Epithelial cell of prostate (primary cell): ENCODE data around the gene NOL9.
"Not testable (repeated sequence)": the region's sequence is repeated elsewhere in the genome, so short reads cannot be mapped to it uniquely, and the experiment has no call there.

ENCODE experiments used
- DNase-seq: peaks from one replicate; pipeline ENCODE4 v3.0.0-alpha.2; 2011; ENCODE audit warnings: low read depth, low spot score
- H3K27ac ChIP-seq: fragments of 450-650 bp; 2 replicates; pipeline ENCODE4 v1.5.1; 2017; ENCODE audit warnings: mild to moderate bottlenecking

Gene NOL9

DNA sequence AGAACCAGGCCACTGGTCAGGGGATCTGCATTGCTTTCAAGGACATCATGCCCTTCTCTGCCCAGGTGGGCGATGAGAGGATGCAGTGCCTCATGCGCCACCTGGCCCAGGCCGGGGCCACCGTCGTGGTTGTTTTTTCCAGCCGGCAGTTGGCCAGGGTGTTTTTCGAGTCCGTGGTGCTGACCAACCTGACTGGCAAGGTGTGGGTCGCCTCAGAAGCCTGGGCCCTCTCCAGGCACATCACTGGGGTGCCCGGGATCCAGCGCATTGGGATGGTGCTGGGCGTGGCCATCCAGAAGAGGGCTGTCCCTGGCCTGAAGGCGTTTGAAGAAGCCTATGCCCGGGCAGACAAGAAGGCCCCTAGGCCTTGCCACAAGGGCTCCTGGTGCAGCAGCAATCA, 20.5 kb upstream of the NOL9 start:
- no peak for DNase-seq
- no peak overlapping the region for H3K27ac ChIP-seq

DNA sequence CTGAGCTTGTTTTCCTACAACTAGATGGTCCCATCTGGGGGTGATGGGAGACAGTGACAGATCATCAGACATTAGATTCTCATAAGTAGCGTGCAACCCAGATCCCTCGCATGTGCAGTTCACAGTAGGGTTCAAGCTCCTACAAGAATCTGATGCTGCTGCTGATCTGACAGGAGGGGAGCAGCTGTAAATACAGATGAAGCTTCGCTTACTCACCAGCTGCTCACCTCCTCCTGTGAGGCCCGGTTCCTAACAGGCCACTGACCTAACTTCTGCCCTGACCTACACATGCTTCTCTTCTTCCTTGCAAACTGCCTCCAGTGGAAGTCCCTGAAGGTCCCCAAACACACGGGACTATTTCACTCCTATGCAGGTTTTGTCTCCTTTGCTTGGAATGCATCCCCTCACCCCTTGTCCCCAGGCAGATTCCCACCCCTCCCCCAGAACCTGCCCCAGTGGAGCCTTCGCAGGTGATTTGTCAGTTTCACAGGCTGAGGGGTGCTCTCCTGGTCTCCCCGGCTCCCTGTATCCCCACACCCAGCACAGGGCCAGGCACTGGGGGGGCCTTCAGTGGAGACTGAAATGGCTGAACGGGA, 19.8 kb upstream of the NOL9 start:
- no peak overlapping the region for H3K27ac ChIP-seq
- DNase-seq: no peak

DNA sequence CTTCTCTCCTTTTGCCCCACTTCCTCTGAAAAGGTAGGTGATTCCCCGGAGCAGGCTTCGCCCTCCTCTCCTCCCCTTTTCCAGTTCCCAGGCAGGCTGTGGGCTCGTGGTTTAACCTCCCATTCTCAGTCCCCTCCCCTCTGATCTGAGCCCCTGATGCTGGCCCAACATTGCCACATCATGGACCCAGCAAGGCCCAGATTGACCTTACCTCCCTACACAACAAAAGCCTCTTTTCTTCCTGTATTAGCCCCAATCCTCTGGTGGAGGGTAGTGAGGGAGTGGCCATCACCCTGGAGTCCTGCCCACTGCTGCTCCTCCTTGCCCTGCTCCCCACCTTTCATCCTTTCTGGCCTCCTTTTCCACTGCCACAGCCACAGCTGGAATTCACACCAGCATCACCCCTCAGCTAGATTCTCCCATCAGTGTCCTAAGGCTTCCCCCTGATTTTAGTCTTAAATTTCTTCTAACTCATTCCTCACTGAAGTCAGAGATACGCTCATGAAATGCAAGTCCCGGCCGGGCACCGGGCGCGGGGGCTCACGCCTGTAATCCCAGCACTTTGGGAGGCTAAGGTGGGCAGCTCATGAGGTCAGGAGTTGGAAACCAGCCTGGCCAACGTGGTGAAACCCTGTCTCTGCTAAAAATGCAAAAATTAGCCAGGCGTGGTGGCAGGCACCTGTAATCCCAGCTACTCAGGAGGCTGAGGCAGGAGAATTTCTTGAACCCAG, 18.5 kb upstream of the NOL9 start:
- no peak overlapping the region for H3K27ac ChIP-seq
- DNase-seq: no peak

DNA sequence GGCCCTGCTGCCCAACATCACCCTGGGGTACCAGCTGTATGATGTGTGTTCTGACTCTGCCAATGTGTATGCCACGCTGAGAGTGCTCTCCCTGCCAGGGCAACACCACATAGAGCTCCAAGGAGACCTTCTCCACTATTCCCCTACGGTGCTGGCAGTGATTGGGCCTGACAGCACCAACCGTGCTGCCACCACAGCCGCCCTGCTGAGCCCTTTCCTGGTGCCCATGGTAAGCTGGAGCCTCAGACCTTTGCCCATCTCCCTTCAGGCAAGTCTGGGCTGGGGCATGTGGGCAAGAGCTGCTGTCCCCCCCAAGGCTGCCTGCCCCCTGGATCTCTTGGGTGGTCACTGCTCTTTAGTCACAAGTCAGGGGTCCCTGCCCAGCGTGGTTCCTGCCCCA, 16.7 kb upstream of the NOL9 start:
- no peak overlapping the region for H3K27ac ChIP-seq
- DNase-seq: no peak

DNA sequence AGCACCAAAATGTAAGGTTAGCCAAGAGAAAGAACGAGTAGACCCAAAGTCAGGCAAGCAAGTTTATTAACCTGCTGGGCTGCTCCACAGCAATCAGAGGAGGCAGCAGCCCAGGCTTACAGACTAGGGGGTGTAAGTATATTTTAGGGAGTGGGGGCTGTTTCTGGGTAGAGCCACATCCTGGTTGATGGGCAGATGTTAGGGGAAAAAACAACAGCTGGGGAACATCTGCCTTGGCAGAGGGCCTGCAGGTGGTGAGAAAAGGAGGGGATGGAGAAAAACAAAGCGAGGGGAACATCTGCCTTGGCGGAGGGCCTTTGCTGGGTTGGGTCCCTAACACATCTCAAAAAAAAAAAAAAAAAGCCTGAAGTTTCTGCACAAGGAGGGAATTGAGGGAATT, 15.8 kb upstream of the NOL9 start:
- H3K27ac ChIP-seq: no peak overlapping the region
- no peak for DNase-seq

DNA sequence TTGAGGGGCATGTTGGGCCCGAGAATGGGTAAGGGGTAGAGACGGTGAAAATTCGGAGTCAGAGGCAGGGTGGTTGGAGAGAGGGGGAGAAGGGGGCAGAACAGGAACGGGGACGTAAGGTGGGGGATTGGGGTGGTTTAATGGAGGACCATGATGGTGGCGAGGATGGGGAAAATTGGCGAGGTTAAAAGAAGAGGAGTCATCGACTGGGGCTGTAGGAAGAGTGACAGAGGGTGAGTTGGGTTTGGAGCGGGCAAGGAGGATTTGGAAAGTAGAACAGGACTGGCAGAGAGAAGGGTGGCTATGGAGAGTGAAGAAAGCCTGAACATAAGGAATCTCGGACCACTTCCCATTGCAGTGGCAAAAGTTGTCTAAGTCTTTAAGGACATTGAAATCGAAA, 14.7 kb upstream of the NOL9 start:
- H3K27ac ChIP-seq: no peak overlapping the region
- no peak for DNase-seq

DNA sequence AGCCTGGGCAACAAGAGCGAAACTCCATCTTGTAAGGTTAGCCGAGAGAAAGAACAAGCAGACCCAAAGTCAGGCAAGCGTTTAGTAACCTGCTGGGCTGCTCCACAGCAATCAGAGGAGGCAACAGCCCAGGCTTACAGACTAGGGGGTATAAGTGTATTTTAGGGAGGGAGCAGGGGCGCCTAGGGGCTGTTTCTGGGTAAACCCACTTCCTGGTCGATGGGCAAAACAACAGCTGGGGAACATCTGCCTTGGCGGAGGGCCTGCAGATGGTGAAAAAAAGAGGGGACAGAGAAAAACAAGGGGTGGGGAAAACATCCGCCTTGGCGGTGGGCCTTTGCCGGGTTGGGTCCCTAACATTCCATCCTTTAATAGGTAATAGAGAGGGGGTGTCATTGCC, 6.0 kb upstream of the NOL9 start:
- H3K27ac ChIP-seq: no peak overlapping the region
- no peak for DNase-seq

DNA sequence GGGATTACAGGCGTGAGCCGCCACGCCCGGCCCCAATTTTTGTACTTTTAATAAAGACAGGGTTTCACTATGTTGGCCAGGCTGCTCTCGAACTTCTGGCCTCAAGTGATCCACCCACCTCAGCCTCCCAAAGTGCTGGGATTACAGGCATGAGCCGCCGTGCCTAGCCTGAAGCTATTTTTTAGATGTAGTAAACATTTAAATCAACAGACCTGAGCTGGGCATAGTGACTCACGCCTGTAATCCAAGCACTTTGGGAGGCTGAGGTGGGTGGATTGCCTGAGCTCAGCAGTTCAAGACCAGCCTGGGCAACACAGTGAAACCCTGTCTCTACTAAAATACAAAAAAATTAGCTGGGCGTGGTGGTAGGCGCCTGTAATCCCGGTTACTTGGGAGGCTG, 4.8 kb upstream of the NOL9 start:
- H3K27ac ChIP-seq, DNase-seq: not testable (repeated sequence)

DNA sequence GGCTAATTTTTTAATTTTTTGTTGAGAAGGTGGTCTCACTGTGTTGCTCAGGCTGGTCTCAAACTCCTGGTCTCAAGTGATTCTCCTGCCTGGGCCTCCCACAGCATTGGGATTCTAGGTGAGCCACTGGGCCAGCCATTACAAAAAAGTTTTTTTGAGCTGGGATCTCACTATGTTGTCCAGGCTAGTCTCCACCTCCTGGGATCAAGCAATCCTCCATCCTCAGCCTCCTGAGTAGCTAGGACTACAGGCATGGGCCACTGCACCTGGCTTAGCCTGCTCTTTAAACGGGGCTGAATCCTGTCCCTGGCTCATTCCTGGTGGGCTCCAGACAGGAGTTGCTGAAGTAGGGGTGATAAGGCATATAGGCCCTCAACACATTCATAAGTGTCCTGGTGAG, 3.3 kb upstream of the NOL9 start:
- no peak for DNase-seq
- H3K27ac ChIP-seq: no peak overlapping the region

DNA sequence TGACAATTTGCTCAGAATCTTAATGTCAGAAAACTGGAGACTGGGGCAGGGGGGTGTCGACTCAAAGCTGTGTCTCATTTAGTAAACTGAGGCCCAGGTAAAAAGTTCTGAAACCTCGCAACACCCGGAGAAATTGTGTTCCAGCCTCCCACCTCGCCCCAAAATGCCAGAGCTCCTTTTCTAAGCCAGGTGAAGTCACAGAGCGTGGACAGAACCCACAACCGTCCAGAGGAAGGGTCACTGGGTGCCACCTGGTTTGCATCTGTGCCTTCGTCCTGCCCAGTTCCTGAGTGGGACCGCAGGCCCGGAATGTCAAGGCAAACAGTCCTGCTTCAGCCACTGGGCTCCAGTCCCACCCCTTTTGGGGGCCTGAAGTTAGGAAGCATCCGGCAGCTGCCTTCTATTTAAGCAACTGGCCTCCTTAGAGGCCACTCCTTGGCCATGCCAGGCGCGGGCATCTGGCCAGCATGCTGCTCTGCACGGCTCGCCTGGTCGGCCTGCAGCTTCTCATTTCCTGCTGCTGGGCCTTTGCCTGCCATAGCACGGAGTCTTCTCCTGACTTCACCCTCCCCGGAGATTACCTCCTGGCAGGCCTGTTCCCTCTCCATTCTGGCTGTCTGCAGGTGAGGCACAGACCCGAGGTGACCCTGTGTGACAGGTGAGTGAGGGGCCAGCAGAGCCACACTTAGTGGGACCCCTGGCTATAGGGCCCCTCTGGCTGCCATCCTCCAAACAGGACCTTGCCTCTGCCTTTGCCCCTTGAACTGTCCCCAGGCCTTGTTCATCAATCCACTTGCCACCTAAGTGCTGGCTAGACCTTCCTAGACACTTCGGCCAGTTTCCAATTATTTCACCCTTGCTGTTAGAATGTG, 830 bp upstream of the NOL9 start, which contains the start of gene TAS1R1:
TAS1R1 (plus strand) TSS at position 401 of the 872 bp plus-strand sequence; CDS start at position 468, 67 bp downstream.
- peak within 1 kb of the TSS; percentile 24 for H3K27ac ChIP-seq
- DNase-seq: no peak

DNA sequence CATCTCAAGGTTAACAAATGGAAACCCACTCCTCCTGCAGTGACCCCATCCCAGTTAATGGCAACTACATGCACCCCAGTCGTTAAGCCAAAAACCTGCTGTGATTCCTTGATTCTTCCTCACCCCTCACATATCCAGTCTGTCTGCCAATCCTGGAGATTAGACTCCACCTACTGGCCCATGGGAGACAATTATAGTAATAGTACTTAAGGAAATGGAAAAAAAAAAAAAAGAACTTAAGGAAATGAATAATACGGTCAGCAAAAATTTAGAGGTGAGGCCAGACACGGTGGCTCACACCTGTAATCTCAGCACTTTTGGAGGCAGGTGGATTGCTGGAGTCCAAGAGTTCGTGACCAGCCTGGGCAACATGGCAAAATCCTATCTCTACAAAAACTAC, 7.0 kb downstream of the NOL9 start:
- no peak for DNase-seq
- H3K27ac ChIP-seq: no peak overlapping the region

DNA sequence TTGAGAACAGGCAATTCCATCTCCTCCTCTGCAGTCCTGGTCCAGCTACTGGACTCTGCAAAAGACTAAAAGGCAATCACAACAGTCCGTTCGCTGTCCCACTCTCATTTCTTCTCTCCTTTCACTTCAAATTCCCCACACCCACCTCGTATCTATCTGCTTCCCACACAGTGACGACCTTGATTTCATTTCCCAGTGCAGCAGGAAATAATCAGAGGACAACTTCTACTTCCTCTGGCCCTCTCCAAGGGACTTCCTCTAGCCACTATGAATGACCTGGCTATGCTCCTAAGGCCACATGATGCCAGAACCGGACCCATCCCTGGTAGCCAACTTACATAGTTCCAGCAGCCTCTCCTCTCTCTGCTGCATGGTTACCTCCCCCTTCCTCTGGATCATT, 8.0 kb downstream of the NOL9 start:
- no peak for DNase-seq

DNA sequence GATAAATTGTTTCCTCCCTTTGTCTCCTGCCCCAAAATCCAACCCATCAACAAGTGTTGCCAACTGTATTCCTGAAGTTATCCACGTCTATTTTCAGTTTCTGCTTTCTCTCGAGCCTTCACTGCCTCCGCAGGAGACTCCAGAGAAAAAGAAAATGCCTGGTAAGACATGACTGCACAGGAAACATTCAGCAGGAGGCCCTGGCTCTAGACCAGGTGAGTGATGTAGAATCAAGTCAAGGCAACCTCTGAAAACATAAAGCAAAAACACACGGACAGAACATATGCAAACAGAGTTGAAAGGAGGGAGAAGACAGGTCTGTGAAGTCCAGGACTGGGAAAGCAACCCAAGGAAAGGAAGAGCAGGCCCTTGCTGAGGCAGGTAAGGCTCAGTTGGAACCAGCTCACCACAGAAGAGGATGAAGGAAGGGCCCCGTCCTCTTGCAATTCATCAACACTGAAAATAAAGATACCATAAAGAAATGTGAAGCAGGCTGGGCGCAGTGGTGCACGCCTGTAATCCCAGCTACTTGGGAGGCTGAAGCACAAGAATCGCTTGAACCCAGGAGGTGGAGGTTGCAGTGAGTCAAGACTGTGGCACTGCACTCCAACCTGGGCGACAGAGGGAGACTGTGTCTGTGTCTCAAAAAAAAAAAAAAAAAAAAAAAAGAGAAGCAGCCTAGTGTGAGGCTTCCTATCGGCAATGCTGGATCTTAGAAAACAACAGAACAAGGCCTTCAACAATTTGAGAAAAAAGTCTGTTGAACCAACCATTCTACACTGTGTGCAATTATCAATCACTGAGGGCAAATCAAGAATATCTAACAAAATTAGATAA, 8.8 kb downstream of the NOL9 start:
- DNase-seq: no peak
- peak overlapping the region; percentile 78 for H3K27ac ChIP-seq

More for the DNA sequence above, 8.0 kb downstream of the NOL9 start:
- peak overlapping the region; percentile 78 for H3K27ac ChIP-seq

DNA sequence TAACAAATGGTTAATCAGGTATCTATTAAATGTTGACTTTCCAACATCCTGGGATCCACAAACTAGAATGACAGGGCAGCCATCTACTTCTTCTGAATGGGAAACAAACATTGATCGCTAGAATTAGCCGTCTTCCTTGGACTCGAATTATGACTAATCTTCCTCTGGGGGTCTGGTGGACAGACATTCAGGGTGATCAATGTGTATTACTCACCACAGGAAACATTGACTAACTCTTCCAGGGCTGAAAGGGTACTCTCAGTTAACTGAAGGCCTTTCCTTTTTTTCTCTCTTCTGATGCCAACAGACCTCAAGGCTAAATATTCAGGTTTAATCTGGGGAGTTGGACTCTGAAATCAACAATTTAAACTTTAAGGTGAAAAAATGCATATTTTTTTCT, 9.5 kb downstream of the NOL9 start:
- DNase-seq: no peak
- peak overlapping the region; percentile 78 for H3K27ac ChIP-seq

DNA sequence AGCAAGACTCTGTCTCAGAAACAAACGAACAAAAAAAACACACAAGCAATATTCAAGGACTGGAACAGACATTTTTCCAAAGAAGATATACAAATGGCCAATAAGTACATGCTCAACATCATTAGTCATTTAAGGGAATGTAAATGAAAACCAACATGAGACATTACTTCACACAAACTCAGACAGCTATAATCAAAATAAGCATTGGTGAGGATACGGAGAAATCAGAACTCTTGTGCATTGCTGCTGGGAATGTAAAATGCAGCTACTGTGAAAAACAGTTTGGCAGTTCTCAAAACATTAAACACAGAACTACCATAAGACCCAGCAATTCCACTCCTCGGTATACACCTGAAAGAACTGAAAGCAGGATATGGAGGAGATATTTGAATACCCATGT, 15.4 kb downstream of the NOL9 start:
- no peak for DNase-seq

DNA sequence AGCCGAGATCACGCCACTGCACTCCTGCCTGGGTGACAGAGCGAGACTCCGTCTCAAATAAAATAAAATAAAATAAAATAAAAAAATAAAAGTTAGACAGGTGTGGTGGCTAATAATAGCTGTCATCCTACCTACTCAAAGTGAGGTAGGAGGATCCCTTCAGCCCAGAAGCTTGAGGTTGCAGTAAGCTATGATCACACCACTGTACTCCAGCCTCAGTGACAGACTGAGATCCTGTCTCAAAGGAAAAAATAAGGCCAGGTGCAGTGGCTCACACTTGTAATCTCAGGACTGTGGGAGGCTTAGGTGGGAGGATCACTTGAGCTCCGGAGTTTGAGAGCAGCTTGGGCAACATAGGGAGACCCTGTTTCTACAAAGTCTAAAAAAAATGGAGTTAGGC, 18.0 kb downstream of the NOL9 start:
- no peak overlapping the region for H3K27ac ChIP-seq
- no peak for DNase-seq

More for the DNA sequence above, 15.4 kb downstream of the NOL9 start:
- H3K27ac ChIP-seq: no peak overlapping the region

DNA sequence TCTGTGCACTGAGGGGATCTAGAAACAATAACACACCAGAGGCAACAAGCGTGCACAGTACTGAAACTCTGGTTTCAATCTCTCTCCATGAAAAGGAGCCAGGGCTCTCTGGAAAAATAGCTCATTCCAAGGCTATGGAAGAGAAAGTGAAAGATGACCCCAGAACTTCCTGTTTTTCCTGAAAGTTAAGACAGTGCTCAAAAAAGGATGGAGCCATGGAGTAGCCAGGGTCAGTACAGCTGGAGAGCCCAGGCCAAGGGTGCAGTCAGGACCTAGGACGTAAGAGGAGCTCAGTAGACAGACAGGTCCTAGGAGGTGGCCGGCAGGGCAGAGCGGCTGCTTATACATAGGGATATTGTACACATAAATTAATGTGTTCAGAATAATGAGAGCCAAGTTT, 19.1 kb downstream of the NOL9 start:
- no peak overlapping the region for H3K27ac ChIP-seq
- no peak for DNase-seq

DNA sequence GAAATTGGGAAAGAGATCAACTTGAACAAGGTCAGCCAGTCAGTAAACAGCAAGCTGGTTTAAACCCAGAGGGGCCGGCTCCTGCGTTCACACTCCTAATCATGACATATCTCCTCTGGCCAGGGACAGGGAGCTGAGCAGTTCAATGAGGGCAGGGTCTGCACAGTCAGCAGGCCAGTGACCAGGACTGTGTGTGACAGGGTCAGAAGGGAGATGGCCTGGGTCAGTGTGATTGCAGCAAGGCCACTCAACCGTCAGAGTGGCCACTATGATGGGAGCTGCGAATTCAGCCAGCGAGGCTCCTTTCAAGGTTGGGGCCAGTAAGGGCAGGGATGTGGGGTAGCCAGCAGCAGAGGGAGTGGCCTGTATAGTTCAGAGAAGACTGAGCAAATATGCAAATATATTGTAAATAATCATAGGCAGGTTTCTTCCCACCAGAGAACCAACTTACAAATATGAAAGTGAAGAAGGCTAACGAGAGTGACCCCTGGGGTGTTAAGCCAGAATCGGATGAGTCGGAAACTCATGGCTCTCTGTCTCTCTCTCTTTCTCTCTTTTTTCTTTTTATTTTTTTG, 20.0 kb downstream of the NOL9 start:
- no peak overlapping the region for H3K27ac ChIP-seq
- DNase-seq: no peak

DNA sequence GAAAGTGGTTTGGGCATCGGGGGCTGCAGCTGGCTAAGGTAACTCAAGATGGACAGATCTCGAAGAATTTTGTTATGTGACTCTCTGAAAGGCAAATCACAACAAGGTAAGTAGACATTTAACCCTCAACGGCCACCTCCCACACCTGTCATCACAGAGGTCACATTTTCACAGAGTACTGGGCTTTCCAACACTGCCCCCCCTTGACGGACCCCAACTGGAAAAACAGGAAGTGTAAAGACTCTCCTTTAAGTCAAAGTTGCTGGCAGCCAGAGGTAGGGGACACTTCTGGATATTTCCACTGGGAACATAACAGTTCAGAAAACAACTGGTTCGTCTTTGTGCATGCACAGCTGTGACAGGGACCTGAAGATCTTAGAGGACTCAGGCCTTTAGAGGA, 22.3 kb downstream of the NOL9 start:
- no peak overlapping the region for H3K27ac ChIP-seq
- DNase-seq: no peak
